Measurements from ENCODE around the gene PKNOX2. TPM values are rescaled to one million over a fixed set of nuclear protein-coding genes. Genes with fewer than 3 reads are reported as not detected.

PKNOX2 gene
- total RNA-seq, 2 donors from 2014 or later, result 5.5 to 6.9 TPM

GRCh38 chr11:125348674-125349309 lies 184.2 kb downstream of the PKNOX2 start:
- no peak for DNase-seq (ENCODE audit: low spot score)
- peak; percentile 73 to 94 for TF ChIP-seq CTCF (IDR thresholded peaks at IDR 0.05)
- no peak overlapping the region for H3K27ac ChIP-seq

GRCh38 chr11:125350206-125351032 lies 185.9 kb downstream of the PKNOX2 start:
- Histone ChIP-seq H3K27ac (no peak overlapping the region), H3K36me3 (no peaks in the 10 kb centered on the region), H3K4me1 (peaks cover 0 to 30% of the 10 kb centered on the region in 2 donors), H3K4me3 (no peak overlapping the region), H3K9me3 (no peaks in the 10 kb centered on the region), H3K27me3 (no peaks in the 10 kb centered on the region)
- no peak for DNase-seq (ENCODE audit: low spot score)
- TF ChIP-seq CTCF (IDR thresholded peaks at IDR 0.05), result no peak

More at GRCh38 chr11:125348674-125349309, 184.2 kb downstream of the PKNOX2 start:
- peaks cover 0 to 46% of the 10 kb centered on the region in 2 donors for H3K4me1 ChIP-seq
- no peaks in the 10 kb centered on the region for H3K27me3 ChIP-seq
- no peaks in the 10 kb centered on the region for H3K36me3 ChIP-seq
- H3K9me3 ChIP-seq, result no peaks in the 10 kb centered on the region
- no peak overlapping the region for H3K4me3 ChIP-seq

GRCh38 chr11:125351033-125351867 lies 186.7 kb downstream of the PKNOX2 start:
- Histone ChIP-seq H3K9me3 (no peaks in the 10 kb centered on the region), H3K4me1 (peaks cover 0 to 22% of the 10 kb centered on the region in 2 donors), H3K36me3 (no peaks in the 10 kb centered on the region), H3K27ac (no peak overlapping the region), H3K4me3 (no peak overlapping the region), H3K27me3 (no peaks in the 10 kb centered on the region)
- no peak for TF ChIP-seq CTCF (IDR thresholded peaks at IDR 0.05)
- DNase-seq (ENCODE audit: low spot score), result no peak

GRCh38 chr11:125351868-125352250 lies 187.3 kb downstream of the PKNOX2 start:
- no peak for DNase-seq (ENCODE audit: low spot score)
- no peak for TF ChIP-seq CTCF (IDR thresholded peaks at IDR 0.05)
- H3K36me3 ChIP-seq, result no peaks in the 10 kb centered on the region

GRCh38 chr11:125356797-125357196 lies 192.2 kb downstream of the PKNOX2 start:
- H3K9me3 ChIP-seq, result no peaks in the 10 kb centered on the region
- no peaks in the 10 kb centered on the region for H3K4me1 ChIP-seq
- no peak for TF ChIP-seq CTCF (IDR thresholded peaks at IDR 0.05)
- H3K36me3 ChIP-seq, result no peaks in the 10 kb centered on the region
- H3K27me3 ChIP-seq, result no peaks in the 10 kb centered on the region
- no peak overlapping the region for H3K4me3 ChIP-seq
- DNase-seq (ENCODE audit: low spot score), result no peak
- H3K27ac ChIP-seq, result no peak overlapping the region

More at GRCh38 chr11:125351868-125352250, 187.3 kb downstream of the PKNOX2 start:
- peaks cover 0 to 17% of the 10 kb centered on the region in 2 donors for H3K4me1 ChIP-seq
- no peak overlapping the region for H3K27ac ChIP-seq
- no peak overlapping the region for H3K4me3 ChIP-seq
- H3K9me3 ChIP-seq, result no peaks in the 10 kb centered on the region
- no peaks in the 10 kb centered on the region for H3K27me3 ChIP-seq

Measured in right atrium auricular region (tissue), 2 donors.